ENCODE results near the gene ESRRB.

Gene ESRRB

DNA sequence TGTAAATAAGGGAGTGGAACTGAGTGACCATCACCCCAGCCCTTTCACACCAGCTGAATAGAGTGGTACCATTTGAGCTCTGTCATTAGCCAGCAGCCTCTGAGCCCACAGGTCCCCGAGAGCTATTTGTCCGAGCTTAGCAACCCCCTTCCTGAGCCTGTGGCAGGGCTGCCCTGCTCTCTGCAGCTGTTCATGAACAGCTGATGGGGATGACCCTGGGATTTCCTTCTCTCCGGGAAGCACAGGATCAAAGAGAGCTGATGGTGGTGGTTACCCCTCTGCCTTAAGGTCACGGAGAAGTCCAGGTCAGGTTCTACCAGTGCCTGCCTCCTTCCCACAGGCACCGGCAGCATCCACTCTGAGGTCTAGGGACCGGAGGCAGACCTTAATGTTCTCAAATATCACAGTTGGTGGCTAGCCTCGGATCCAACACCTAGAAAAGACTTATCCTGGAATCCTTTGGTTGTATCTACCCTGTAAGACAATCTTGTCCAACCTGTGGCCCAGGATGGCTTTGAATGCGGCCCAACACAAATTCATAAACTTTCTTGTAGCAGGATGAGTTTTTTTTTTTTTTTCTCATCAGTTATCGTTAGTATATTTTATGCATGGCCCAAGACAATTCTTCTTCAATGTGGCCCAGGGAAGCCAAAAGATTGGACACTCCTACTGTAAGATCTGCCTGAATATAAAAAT is 81.1 kb downstream of the ESRRB start:
- no peak for DNase-seq

DNA sequence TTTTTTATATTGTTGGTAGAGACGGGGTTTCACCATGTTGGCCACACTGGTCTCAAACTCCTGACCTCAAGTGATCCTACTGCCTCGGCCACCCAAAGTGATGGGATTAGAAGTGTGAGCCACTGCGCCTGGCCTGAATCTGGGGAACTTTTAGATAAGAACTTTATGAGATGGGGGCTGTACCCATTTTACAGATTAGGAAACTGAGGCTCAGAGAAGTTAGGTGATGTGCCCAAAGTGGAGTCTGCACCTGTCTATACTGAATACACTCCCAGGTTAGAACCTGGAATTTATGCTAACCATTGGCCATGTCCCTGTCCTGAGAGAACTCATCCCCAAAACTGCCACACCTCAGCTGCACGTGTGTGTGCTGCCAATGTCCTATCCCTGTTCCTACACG is 81.9 kb downstream of the ESRRB start:
- no peak for DNase-seq

DNA sequence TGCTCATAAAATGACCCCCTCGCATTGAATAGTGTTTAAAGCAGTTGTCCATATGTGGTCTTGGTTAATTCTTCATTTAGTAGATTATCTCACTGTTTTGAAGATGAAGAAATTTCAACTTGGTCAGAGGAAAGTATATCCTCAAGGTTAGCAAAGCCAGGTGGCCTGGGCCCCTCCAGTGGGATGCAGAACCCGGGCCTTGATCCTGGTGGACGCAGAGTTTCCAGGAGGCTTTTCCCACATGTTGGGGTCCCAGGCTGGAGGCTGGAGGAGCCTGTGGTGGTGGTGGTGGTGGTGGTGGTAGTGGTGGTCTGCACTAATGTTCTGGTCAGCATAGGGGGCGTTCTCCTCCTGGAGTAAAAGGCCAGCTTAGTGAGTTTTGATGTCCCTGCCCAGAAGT is 85.9 kb downstream of the ESRRB start:
- no peak for DNase-seq

DNA sequence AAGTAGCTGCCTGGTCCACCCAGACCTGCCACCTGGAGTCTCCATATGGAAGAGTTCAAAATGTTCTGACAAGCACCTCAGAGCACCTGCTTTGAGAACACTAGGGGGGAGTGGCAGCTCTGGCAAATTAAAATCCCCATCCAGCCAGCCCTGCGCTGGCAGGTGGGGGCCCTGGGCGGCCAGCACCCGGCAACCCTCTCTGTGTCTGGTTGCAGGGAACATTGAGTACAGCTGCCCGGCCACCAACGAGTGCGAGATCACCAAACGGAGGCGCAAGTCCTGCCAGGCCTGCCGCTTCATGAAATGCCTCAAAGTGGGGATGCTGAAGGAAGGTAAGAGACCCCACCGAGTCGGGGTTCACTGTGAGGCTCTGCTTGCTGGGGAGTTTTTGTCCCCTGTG is 86.4 kb downstream of the ESRRB start:
- no peak for DNase-seq

DNA sequence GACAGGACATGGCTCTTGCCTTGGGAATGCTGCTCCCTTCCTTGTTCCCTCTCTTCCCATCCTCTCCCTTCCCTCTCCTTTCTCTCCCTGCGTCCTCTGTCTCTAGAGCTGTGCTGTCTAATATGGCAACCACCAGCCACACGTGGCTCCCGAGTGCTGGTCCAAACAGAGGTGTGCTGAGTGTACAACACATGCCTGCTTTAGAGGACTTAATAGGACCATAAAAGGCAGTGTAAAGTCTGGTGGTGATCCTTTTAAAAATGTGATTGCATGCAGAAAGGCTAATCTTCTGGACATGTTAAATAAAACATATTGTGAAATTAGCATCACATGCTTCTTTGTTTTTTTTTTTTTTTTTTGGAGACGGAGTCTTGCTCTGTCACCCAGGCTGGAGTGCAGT is 87.2 kb downstream of the ESRRB start:
- no peak for DNase-seq

DNA sequence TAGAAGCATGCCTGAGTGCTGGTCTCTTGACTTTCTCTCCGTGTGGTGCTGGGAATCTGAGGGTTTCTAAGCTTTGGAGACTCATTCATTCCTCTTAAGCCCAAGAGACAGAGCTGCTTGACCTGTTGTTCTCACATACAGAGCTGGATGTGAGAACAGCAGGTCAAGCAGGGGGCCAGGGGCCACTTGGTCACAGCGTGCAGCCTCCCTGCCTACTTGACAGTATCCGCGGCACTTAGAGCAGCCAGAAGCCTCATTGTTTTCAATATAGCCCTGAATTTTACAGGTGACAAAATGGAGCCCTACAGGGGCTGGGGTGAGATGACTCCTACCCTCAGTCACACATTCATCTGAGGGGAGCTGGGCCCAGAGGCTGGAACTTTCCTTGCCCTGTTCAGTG is 88.9 kb downstream of the ESRRB start:
- DNase-seq: no peak

DNA sequence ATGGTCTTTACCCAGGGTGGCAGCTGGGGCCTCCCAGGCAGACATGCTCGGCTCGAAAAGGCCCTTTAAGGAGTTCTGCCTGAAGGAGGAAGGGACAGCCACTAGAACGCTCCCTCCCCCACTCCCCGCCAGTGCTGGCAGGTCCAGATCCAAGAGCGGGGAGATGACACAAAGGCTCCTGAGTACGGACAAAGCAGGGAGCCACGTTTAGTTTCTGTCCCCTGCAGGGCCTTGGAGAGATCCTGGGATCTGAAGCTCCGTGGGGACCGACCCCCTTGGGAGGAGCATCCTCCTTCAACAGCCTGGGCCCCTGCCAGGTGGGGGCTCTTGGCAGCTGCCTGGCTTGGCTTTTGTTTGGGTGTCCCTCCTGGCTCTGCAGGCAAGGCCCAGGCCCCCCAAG is 89.7 kb downstream of the ESRRB start:
- DNase-seq: no peak

DNA sequence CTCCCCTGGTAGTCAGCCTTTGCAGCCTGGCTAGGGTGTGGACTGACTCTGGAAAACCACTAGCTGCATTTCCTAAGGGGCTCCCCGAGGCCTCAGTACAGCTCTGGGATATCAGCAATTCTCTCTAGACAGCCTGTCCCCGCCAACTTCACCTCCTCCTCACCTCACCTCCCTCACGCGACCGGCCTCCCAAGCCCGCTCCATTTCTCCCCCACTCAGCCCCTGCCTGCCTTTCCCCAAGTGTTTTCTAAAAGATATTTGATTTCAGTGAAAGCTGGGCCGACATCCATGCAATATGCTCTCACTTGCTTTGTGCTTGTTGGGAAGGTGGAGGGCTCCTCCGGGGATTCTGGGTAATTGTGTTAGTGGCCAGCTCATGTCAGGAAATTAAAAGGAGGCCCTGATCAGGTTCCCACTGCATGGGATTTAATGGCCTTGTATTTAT is 91.8 kb downstream of the ESRRB start:
- no peak for DNase-seq

DNA sequence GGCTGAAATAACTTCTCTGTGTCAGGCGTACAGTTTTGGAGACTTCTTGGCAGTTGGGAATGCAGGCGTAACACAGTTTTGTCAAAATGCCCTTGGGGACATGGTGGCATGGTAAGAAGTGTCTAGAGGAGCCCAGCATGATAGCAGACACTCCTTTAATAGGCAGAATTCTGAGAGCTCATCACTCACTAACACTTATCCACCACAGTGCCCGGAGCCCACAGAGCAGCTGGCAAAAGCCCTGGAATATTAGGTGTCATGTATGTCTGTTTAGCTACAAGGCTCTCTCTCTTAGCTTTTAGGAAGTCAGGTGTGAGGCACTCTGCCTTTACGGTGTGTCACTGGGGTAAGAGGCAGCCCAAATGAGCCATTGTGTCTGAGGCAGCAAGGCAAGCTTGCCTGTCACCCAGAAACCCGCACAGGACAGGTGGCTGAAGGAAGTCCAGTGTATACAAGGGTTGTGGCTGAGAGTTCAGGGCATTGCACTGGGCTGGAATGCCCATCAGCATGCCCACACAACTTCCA is 96.3 kb downstream of the ESRRB start:
- DNase-seq: no peak

DNA sequence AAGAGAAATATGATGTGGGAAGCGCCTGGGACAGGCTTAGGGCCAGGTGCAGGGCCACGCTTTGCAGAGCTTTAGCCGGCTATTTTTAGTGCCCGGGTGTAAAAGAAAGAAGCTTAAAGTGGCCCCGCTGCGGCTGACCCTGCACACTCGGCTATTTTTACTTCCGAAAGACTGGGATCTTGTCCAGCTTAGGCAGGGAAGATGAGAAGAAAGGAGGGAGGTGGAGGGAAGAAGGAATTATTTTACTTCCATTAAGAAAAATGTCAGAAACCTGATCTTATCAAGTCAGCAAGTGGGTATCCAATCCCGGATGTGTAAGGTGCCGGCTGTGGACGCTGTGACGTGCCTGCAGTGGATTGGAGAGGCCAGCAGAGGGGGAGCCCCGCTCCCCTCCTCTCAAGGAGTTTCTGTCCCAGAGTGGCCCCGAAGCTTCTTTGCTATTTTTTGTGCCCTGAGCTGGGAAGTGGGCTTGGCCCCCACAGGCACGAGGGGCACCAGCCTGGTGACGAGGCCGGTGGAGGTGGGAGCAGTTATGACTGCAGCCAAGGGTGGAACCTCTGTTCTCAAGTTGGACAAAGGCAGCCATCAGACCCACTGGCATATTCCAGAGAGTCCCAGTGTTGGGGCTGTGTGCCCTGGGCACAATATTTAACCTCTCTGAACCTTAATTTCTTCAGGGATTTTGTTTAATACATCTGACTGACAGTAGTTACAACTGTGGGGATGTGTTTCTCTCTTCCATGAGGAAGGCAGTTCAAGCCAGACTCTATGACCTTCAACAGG is 97.7 kb downstream of the ESRRB start:
- DNase-seq: no peak

DNA sequence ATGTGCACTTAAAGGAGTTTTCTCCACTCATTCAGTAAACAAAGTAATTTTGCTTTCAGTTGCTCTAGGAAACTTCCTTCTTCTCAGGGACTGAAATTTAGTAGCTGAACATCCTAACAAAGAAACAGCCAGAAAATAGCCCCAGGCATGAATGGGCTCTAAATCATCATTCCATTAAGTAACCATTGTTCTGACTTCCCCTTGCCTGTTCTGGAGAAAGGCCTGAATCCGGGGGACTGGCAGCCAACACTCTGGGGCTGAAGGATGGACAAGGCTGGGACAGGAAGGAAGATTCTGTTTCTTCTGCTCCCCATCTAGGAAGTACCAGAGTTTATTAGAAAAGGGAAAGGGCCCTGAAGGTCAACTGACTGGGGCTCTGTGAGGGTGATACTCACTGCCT is 104.5 kb downstream of the ESRRB start:
- no peak for DNase-seq

DNA sequence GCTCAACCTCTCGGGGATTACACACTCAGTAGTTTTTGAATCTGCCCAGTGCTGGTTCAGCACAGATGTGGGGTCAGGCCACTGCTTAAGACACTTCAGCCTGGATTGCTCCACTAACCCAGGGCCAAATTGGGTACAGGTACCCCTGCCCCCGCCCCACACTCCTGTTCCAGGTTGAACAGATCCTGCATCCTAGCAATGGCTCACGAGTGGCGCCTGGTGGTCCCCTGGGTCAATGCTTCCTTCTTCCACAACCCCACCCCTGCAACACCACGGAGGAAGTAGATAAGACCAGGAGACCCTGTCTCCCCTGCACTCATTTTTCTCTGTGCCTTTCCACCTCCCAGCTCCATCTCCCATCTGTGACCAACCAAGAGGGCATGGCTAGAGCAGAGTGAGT is 108.4 kb downstream of the ESRRB start:
- no peak for DNase-seq

DNA sequence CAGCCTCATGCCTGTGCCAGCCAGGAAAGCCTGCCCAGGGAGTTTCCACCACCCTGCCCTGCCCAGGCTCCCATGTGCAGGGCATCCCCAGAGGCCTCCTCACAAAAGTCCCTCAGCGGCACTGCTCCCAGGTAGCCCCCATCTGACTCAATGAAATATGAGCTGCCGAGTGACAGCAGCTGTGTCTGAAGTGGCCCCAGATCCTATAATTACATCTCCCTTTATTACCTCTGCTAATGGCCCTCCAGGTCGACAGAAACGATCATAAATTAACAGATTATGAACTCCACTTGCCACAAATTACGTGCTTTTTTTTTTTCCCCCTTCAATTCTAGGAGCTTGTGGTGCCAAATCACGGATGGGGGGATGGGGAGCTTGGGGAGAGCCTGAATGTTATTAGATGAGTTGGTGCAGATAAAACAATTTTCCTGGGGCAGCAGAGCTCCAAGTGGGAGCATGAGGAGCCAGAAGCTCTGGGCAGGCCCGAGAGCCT is 110.4 kb downstream of the ESRRB start:
- DNase-seq: no peak

DNA sequence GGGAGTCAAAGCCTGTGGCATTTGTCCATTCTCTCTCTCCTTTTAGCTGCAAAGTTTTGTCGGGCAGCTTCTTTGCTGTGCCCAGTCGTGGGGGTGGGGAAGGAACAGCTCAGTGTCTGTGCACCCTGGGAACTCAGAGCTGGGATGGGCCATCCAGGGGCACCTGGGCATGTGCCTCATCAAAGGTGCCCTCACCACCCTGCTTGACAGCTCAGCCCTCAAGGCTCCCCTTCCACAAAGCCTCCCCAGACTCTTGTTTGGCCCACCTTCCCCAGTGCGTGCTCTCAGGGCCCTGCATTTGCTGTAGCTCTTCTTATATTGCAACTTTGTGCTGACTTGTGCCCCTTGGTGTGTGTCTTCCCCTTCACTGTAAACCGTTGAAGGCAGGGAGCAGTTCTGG is 112.6 kb downstream of the ESRRB start:
- no peak for DNase-seq

DNA sequence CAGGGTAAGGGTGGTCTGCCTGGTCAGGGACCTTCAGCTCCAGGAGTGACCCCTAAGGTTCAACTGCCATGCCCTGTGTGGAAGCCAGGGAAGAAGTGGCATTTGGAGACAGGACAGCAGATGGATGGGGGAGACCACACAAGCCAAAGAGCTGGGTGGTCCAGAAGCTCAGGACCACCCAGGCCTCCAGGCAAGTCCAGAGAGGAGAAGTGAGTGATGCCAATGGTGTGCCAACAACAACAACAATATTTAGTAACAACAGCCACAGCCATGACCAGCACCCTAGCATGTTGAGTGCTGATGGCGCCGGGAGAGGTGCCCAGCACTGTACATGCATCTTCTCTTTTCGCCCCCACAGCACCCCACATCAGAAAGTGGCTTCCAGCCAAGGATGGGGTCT is 113.7 kb downstream of the ESRRB start:
- DNase-seq: no peak

DNA sequence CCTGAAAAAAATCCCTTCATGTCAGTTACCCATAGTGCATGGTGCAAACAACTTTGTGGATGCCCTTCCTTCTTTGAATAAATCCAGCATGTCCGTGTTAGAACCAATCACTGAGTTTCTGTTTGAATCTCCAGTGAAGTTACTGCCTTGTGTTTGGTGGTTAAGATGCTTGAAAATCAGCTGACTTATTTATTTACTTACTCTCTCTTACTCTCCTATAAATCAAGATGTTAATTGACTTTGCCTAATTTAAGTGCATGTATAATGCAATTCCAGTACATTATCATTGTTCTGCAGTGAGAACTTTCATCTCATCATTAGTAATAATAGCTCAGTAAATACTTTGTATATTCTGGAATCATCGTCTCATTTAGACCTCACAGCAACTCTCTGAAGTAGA is 114.2 kb downstream of the ESRRB start:
- DNase-seq: no peak

DNA sequence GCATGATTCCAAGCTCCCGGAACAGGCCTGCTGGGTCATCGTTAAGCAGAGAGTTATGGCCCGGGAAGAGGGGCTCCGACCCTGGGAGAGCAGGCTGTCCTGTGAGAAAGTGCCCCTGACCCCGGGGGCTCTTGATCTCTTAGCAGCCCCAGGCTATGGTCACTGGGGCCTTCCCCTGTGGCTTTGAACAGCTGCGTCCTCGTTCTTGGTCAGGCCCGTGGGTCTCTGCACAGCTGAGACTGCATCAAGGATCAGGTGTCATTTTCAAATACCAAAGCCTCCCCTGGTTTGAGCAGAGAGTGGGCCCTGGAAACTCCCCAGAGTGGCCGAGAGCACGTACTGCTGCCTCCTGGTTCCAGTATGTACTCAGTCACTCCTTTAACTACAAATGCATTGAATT is 114.8 kb downstream of the ESRRB start:
- no peak for DNase-seq

DNA sequence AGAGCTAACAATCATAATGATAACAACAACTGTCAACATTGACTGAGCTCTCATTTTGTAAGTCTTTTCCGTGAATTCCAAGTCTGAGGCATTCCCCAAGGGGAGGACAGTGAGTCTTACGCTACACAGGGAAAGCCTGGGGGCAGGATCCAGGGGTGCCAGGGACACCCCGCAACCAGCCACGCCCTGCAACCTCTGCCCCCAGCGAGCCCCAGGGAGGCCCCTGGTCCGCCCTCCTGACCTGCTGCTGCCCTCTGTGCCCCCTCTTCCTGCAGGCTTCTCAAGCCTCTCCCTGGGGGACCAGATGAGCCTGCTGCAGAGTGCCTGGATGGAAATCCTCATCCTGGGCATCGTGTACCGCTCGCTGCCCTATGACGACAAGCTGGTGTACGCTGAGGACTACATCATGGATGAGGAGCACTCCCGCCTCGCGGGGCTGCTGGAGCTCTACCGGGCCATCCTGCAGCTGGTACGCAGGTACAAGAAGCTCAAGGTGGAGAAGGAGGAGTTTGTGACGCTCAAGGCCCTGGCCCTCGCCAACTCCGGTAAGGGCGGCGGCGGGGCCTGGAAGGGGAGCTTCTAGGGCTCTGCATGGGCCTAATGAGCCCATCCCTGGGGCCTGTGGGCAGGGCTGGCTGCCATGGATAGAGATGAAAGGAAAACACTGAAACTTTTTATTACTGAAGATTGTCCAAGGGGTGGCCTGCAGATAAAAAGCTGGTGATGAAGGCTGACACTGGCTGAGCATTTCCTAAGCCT is 115.4 kb downstream of the ESRRB start:
- DNase-seq: no peak

DNA sequence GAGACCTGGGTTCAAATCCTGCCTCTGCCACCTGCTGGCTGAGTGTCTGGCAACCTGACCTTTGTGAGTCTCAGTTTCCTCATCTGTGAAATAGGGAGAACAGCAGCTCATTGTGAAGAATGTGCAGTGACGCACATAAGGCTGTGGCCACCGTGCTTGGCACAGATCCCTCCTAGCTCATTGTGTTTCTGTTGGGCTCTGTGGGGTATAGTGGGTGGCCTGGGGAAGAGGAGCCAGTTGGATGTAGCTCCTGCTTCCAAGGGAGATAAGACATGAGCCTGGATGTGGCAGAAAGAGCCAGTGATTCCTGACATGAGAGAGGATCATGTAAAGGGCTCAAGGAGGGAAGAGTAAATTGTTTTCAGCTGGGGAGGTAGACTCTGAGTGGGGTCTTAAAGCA is 120.0 kb downstream of the ESRRB start:
- DNase-seq: no peak

DNA sequence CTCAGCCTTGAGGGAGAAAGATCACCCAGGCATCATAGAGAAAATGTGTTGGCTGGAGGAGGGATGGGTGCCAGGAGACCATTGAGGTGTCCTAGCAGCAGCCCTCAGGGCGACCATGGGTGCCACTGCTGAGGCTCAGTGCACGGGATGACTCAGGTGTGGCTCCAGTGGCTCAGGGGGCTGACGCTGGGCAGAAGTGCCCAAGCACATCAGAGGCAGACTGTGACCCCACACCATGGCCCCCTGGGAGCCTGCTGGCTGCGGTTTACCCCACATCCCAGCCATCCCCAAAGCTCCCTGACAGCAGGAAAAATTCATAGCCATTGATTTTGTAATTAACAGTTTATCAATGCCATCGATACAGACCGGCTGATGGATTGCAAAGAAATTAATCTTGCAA is 120.7 kb downstream of the ESRRB start:
- no peak for DNase-seq

DNA sequence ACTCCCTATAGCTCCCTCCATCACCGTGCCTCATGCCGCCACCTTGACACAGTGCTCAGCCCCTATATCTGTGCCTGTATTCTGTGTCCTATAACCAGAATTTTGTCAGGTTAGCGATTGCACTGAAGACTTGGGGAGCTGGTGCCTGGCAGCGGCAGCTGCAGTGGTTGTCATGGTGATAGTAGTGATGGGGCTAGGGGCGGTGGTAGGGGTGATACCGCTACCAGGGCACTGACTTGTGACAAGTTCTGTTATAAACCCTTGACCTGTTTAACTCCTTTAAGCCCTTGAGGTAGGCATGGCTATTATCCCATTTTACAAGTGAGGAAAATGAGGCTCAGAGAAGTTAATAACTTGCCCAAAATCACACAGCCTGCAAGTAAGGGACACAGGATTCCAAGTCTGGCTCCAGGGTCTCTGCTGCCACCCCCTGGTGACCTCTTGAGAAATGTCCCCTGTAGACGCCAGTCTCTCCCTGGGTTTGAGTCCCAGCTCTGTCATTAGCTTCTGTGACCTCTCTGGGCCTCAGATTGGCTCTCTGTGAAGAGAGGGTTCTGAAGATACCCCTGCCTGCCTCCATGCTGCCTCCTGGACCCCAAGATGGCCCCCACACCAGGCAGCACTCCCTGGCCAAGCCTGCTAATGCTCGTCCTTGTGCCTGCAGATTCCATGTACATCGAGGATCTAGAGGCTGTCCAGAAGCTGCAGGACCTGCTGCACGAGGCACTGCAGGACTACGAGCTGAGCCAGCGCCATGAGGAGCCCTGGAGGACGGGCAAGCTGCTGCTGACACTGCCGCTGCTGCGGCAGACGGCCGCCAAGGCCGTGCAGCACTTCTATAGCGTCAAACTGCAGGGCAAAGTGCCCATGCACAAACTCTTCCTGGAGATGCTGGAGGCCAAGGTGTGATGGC is 121.9 kb downstream of the ESRRB start:
- no peak for DNase-seq

DNA sequence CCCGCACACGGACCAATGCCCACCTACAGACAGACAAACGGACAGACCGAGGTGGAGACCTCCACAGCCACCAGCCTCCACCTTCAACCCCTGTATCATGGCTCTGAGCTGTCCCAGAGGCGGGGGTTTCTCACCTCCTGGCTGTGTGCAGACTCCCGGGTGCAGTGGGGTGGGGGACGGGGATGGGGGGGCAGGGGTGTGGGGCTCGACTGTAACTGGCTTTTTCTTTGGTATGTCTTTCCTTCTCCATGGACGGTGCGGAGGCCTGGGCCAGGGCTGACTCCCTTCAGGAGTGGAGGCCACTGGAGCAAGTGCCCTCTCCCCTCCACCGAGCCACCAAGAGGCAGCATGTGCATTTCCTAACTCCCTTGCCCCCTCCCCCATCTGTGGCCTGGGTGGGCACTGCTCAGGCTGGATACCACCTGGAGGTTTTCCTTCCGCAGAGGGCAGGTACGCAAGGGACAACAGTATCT is 122.6 kb downstream of the ESRRB start:
- no peak for DNase-seq

Data from activated effector memory CD4-positive, alpha-beta T cell treated with Interleukin-2 at 50 U/mL for 16 hours (primary cell).